HFF-Myc (cell line): ENCODE results near the gene KRTAP9-1.
A peak's percentile ranks its signal among the peaks of the same experiment; 100 is the strongest.
"Not testable (repeated sequence)": the region's sequence is repeated elsewhere in the genome, so short reads cannot be mapped to it uniquely, and the experiment has no call there.

ENCODE experiments used
- DNase-seq: peaks from one replicate; pipeline ENCODE4 v3.0.0-alpha.2; 2011; ENCODE audit warnings: low read depth; ENCODE audit errors: extremely low read depth
- H3K4me3 ChIP-seq: replicated peaks from 2 replicates; pipeline ENCODE4 v1.5.1; 2011; ENCODE audit warnings: low read depth, mild to moderate bottlenecking, control low read depth, low read length
- TF ChIP-seq, protein P1 (sequence below): IDR thresholded peaks from 2 replicates; pipeline ENCODE4 v1.5.1; 2012; ENCODE audit warnings: mild to moderate bottlenecking, low read depth, low read length, control low read depth; ENCODE audit errors: missing control alignments

The KRTAP9-1 gene, protein sequence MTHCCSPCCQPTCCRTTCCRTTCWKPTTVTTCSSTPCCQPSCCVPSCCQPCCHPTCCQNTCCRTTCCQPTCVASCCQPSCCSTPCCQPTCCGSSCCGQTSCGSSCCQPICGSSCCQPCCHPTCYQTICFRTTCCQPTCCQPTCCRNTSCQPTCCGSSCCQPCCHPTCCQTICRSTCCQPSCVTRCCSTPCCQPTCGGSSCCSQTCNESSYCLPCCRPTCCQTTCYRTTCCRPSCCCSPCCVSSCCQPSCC

DNA sequence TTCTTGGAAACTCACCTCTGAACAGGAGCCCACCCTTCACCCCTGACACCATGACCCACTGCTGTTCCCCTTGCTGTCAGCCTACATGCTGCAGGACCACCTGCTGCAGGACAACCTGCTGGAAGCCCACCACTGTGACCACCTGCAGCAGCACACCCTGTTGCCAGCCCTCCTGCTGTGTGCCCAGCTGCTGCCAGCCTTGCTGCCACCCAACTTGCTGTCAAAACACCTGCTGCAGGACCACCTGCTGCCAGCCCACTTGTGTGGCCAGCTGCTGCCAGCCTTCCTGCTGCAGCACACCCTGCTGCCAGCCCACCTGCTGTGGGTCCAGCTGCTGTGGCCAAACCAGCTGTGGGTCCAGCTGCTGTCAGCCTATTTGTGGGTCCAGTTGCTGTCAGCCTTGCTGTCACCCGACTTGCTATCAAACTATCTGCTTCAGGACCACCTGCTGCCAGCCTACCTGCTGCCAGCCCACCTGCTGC lies at the start of gene KRTAP9-1:
KRTAP9-1 (plus strand) TSS at position 51 of the 482 bp plus-strand sequence; CDS start at position 51, 0 bp downstream.
- H3K4me3 ChIP-seq, DNase-seq: not testable (repeated sequence)

DNA sequence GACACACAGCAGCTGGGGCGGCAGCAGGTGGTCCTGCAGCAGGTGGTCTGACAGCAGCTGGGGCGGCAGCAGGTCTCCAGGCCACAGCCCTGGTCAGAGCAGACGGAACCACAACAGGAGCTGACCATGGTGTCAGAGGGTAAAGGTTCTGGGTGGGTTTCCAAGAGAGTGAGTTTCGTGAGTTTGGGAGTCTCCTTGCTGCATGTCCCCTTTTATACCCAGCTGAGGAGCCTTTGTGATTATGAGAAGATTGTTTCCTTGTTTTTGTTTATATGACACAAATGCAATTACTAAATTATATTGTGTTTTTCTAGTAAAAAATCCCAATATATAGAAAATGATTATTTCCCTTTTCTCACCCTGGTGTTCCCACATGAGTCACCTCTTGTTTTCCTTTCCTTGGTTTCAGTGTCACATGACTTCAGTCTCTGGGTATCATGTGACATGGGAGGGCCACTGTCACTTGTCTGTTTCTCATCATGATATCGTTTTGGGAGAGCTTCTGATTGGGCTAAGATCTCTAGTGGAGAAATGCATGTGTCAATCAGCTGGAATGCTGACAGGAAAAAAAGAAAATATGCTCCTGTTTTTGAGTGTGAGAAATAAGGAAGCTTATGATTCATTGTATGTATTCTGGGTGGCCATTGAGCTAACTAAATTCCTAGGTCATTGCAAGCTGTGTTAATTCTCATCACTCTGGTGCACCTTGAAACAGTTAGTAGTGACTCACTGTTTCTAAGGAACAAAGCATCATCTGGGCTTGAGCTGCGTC lies 49.1 kb upstream of the KRTAP9-1 start, which contains the start of gene KRTAP4-6:
KRTAP4-6 (minus strand) TSS at position 185 of the 772 bp plus-strand sequence; CDS start at position 128, 57 bp downstream.
- DNase-seq, result peak; percentile 35

DNA sequence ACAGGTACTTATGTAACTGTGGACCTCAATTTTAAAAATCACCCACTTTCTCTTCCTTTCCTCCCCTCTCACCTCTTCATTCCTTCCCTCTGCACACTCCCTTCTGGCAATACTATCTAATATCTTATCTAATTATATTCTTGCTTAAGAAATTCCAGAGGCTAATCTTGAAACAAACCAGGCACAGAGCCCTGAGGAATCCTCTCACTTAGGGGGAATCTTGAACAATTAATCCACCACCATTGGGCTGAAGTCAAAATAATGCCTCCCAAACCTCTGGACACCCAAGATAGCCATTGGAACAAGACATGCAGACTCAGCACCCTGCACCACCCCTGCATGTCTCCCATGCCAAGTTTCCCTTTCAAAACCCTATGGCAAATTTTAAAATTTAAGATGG lies 48.3 kb upstream of the KRTAP9-1 start:
- TF ChIP-seq, protein P1, sequence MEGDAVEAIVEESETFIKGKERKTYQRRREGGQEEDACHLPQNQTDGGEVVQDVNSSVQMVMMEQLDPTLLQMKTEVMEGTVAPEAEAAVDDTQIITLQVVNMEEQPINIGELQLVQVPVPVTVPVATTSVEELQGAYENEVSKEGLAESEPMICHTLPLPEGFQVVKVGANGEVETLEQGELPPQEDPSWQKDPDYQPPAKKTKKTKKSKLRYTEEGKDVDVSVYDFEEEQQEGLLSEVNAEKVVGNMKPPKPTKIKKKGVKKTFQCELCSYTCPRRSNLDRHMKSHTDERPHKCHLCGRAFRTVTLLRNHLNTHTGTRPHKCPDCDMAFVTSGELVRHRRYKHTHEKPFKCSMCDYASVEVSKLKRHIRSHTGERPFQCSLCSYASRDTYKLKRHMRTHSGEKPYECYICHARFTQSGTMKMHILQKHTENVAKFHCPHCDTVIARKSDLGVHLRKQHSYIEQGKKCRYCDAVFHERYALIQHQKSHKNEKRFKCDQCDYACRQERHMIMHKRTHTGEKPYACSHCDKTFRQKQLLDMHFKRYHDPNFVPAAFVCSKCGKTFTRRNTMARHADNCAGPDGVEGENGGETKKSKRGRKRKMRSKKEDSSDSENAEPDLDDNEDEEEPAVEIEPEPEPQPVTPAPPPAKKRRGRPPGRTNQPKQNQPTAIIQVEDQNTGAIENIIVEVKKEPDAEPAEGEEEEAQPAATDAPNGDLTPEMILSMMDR, result no peak
- DNase-seq, result no peak
- H3K4me3 ChIP-seq, result no peak overlapping the region

More for the DNA sequence above, 49.1 kb upstream of the KRTAP9-1 start, which contains the start of gene KRTAP4-6:
- H3K4me3 ChIP-seq, result no peak within 1 kb of the TSS
- TF ChIP-seq, protein P1, result no peak

DNA sequence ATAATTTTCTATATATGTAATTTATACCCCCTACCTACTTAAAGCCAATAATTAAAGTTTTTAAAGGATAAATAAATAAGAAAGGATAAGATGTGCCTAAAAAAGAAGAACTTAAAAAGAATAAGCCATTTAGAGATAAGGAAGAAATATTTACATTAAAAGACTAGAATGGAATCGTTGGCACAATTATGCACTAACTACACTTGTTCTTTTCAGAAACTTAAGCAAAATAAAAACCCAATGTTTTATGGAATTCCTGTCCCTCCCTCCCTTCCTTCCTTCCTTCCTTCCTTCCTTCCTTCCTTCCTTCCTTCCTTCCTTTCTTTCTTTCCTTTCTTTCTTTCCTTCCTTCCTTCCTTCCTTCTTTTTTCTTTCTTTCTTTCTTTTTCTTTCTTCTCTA lies 44.8 kb upstream of the KRTAP9-1 start:
- no peak for DNase-seq
- H3K4me3 ChIP-seq, result no peak overlapping the region
- TF ChIP-seq, protein P1, result no peak

DNA sequence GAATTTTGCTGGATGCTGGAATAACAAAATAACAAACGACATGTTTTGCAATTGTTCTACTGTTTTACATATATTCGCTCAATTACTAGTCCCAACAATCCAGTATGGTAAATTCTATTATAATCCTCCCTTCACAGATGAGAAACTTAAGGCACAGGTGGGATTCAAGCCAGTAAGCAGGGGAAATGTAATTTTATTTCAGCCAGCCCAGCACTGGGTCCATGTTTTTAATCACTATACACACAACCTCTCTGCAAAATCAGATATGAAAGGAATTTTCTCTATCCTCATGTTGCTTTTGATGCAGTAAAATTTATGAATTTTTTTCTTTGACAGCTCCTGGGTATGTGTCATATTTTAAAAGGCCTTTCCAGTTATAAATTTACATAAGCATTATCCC lies 44.4 kb upstream of the KRTAP9-1 start:
- H3K4me3 ChIP-seq, result no peak overlapping the region
- TF ChIP-seq, protein P1, result no peak
- DNase-seq, result no peak

DNA sequence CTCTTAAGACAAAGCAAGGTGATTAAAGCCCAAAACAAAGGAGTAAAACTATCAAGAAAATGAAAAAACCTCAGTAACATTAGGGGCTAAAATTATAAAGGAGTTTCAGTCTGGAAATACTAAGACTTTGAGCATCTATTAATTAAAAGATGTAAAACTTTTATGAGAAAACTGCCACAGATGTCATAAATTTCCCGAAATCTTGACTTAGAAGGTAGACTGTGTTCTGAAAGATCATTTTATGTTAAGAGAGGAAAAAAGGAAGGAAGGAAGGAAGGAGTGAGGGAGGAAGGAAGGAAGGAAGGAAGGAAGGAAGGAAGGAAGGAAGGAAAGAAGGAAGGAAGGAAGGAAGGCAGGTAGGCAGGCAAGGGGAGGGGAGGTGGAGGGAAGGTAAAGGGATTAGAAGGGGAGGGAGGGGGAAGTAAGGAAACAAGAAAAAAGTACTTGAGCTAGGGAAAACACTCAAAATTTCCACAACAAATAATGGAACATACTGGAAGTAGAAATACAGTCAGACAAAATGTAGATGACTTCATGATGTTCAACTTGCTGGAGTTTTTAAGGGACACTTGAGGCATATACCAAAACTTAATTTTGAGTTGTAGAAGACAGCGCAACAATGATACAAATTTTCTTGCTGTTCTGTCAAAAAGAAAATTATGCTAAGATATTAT lies 42.0 kb upstream of the KRTAP9-1 start:
- TF ChIP-seq, protein P1, result no peak
- DNase-seq, result no peak
- H3K4me3 ChIP-seq, result no peak overlapping the region

DNA sequence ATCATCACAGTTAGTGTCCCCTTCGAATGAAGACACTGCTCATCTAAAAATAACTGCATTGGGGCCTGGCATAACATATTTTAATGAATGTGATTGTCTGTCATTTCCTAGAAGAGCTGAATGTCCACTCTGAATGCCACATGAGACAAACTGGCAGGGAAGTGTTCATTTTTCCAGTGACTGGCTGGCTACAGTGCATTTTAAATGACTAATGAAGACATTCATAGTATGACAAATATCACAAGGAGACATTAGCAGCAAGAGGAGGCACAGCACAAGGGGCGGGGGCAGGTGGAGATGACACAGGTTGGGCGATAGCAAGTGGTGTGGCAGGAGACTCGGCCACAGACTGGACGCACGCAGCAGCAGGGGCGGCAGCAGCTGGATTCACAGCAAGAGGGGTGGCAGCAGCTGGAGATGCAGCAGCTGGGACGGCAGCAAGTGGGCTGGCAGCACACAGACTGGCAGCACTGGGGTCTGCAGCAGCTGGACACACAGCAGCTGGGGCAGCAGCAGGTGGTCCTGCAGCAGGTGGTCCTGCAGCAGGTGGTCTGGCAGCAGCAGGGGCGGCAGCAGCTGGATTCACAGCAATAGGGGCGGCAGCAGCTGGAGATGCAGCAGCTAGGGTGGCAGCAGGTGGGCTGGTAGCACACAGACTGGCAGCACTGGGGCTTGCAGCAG lies 40.6 kb upstream of the KRTAP9-1 start:
- DNase-seq, H3K4me3 ChIP-seq: not testable (repeated sequence)
